GM12878 (cell line): Measurements from ENCODE around the gene LTB4R2. TPM values are rescaled to one million over a fixed set of nuclear protein-coding genes. Genes with fewer than 3 reads are reported as not detected.

Experiments
- ATAC-seq: fragments of 200-7000 bp; cut with Tn5 transposase; 3 replicates; pipeline ENCODE4 v1.9.1; 2020; ENCODE audit warnings: mild to moderate bottlenecking, moderate library complexity
- BruUV-seq: library from RNA; stranded (reverse); fragments of 400-500 nt; replicated peaks from 2 replicates; lab custom pipeline; 2021; lab: Mats Ljungman, UMichigan
- CTCF ChIA-PET: fragments of 300-600 bp; sonication (Branson Sonifier 250); formaldehyde crosslinking; extraction: SDS; loops from one replicate; lab custom pipeline; 2021; ENCODE audit warnings: inconsistent platforms; lab: Yijun Ruan, JAX
- POLR2A ChIA-PET: fragments of 350-600 bp; formaldehyde crosslinking; extraction: SDS; loops from one replicate; lab custom pipeline; 2021; ENCODE audit warnings: inconsistent platforms; lab: Charles Lee
- RAD21 ChIA-PET: fragments of 300-600 bp; sonication (Branson Sonifier 250); formaldehyde crosslinking; loops from one replicate; lab custom pipeline; 2023; ENCODE audit warnings: antibody characterized with exemption; ENCODE audit not compliant: unreplicated experiment; lab: Charles Lee
- SMC1A ChIA-PET: fragments of 300-600 bp; sonication (Branson Sonifier 250); formaldehyde crosslinking; loops from one replicate; lab custom pipeline; 2023; ENCODE audit not compliant: unreplicated experiment, uncharacterized antibody; lab: Charles Lee
- DNase-seq: peaks from one replicate; pipeline ENCODE4 v3.0.0-alpha.2; 2011; ENCODE audit warnings: low read depth, low spot score
- FAIRE-seq: peaks from 3 replicates; lab custom pipeline; 2011; peaks lifted over from hg19 to GRCh38; lab: Jason Lieb, UNC
- H2AFZ ChIP-seq: 2 replicates; pipeline ENCODE4 v1.6.0; 2011; ENCODE audit warnings: low read depth, low read length, control low read depth; ENCODE audit not compliant: control insufficient read depth
- H3K27ac ChIP-seq: 2 replicates; pipeline ENCODE4 v1.5.1; 2011; ENCODE audit warnings: control low read depth; ENCODE audit not compliant: control insufficient read depth, insufficient read depth
- H3K27me3 ChIP-seq, 2 experiments: replicated peaks in 1 of 2; 2 replicates each; pipeline versions ENCODE4 v1.6.0 to v1.6.1; 2011; ENCODE audit warnings: low read length in 1 of 2; ENCODE audit not compliant: control insufficient read depth in 2 of 2, insufficient read depth in 2 of 2
- H3K36me3 ChIP-seq, 2 experiments: 2 replicates each; pipeline ENCODE4 v1.5.1; 2011; ENCODE audit warnings: low read length in 1 of 2; ENCODE audit not compliant: control insufficient read depth in 2 of 2, insufficient read depth in 2 of 2
- H3K4me1 ChIP-seq: 2 replicates; pipeline ENCODE4 v1.6.1; 2011; ENCODE audit warnings: mild to moderate bottlenecking, low read length, moderate library complexity, mixed read lengths; ENCODE audit not compliant: control insufficient read depth, insufficient read depth
- H3K4me2 ChIP-seq: 2 replicates; pipeline ENCODE4 v1.6.0; 2011; ENCODE audit warnings: control low read depth; ENCODE audit not compliant: control insufficient read depth, insufficient read depth
- H3K4me3 ChIP-seq: fragments of 200-600 bp; sonication (generic); 2 replicates; pipeline ENCODE4 v1.5.1; 2016
- H3K79me2 ChIP-seq: 2 replicates; pipeline ENCODE4 v1.6.0; 2011; ENCODE audit warnings: low read length; ENCODE audit not compliant: control insufficient read depth, insufficient read depth
- H3K9ac ChIP-seq: 2 replicates; pipeline ENCODE4 v1.8.0; 2011; ENCODE audit warnings: low read length, control low read depth, mixed read lengths; ENCODE audit not compliant: control insufficient read depth, insufficient read depth
- H3K9me3 ChIP-seq: replicated peaks from 3 replicates; pipeline ENCODE4 v1.5.1; 2011; ENCODE audit warnings: mild to moderate bottlenecking, low read length; ENCODE audit not compliant: control insufficient read depth, insufficient read depth
- H4K20me1 ChIP-seq: 2 replicates; pipeline ENCODE4 v1.6.0; 2011; ENCODE audit not compliant: control insufficient read depth, insufficient read depth
- BCLAF1 ChIP-seq: fragments of 450-650 bp; IDR thresholded peaks from 2 replicates; pipeline ENCODE4 v1.6.1; 2017; ENCODE audit warnings: antibody characterized with exemption, mild to moderate bottlenecking, moderate library complexity
- CEBPZ ChIP-seq: fragments of 150-350 bp; IDR thresholded peaks from 2 replicates; pipeline ENCODE4 v1.6.1; 2016; ENCODE audit warnings: low read depth, low read length
- JUNB ChIP-seq: IDR thresholded peaks from 2 replicates; pipeline ENCODE4 v1.6.1; 2016; ENCODE audit warnings: antibody characterized with exemption, mild to moderate bottlenecking
- KDM1A ChIP-seq: fragments of 200-600 bp; sonication (generic); IDR thresholded peaks from 2 replicates; pipeline ENCODE4 v1.6.1; 2016; ENCODE audit warnings: borderline replicate concordance
- MTA2 ChIP-seq: fragments of 450-650 bp; IDR thresholded peaks from 2 replicates; pipeline ENCODE4 v1.6.1; 2016; ENCODE audit warnings: low read depth, mild to moderate bottlenecking, moderate library complexity
- NBN ChIP-seq: fragments of 450-650 bp; IDR thresholded peaks from 2 replicates; pipeline ENCODE4 v1.6.1; 2016
- ZNF687 ChIP-seq: fragments of 450-650 bp; IDR thresholded peaks from 2 replicates; pipeline ENCODE4 v1.6.1; 2017; ENCODE audit warnings: mild to moderate bottlenecking, moderate library complexity
- WGBS: methylation state at CpG from one replicate; pipeline ENCODE4 v1.1.6; 2016; ENCODE audit warnings: low lambda C conversion rate; ENCODE audit not compliant: insufficient replicate concordance, insufficient coverage; ENCODE audit errors: missing lambda C conversion rate; 5-methylcytosine and 5-hydroxymethylcytosine counted together
- in situ Hi-C: fragments of 300-500 bp; cut with MboI; formaldehyde crosslinking; loops from 9 replicates; pipeline ENCODE4 v1.14.3; 2018; ENCODE audit warnings: mixed read lengths
- intact Hi-C: fragments of 100-400 bp; cut with micrococcal nuclease; formaldehyde crosslinking; loops from one replicate; pipeline ENCODE4 v1.14.2; 2022; ENCODE audit not compliant: unreplicated experiment
- polyA plus RNA-seq, 11 experiments: library from polyadenylated mRNA; depleted of rRNA in 4 of 11; unstranded in 6 of 11; stranded (reverse) in 5 of 11; fragments of >200 nt; fragmentation: Nextera tagmentation in 4 of 11; fragmentation: Illumina TruSeq in 1 of 11; extraction: Ambion mirVana in 4 of 11; extraction: Trizol in 1 of 11; gene quantifications; 1 replicate in 1 of 11; 2 replicates in 10 of 11; pipeline versions ENCODE4 v1.2.1 to v1.2.3, GENCODE V29; 2011 to 2016; ENCODE audit warnings: inconsistent platforms in 2 of 11, missing spikeins in 2 of 11, low read depth in 1 of 11
- total RNA-seq, 4 experiments: library from RNA; depleted of rRNA in 3 of 4; stranded (reverse); fragments of >200 nt in 3 of 4; fragmentation: Illumina TruSeq in 1 of 4; extraction: Trizol in 1 of 4; gene quantifications; 2 replicates each; pipeline versions ENCODE4 v1.2.1 to v1.2.3, GENCODE V29; 2013 to 2021

LTB4R2 gene
- total and polyA plus RNA-seq, 10 of the 15 experiments (the other 5 are each of a cell fraction or from before 2014, with no cell fraction given): 0.06 to 16.0 (median 2.6) TPM

GRCh38 chr14:24261256-24261968 is 48.5 kb upstream of the LTB4R2 start (continued):
- TF ChIP-seq BCLAF1 (no peak), CEBPZ (no peak)

GRCh38 chr14:24261969-24262327 is 48.0 kb upstream of the LTB4R2 start:
- ChIA-PET POLR2A (interaction anchor here (0.7 kb wide), 1 partner anchor 18 kb away, joined by 3 read pairs; no protein-coding TSS in a partner anchor), CTCF (interaction anchor here (0.8 to 2.1 kb wide), 4 partner anchors 9 to 46 kb away, joined by 4 to 10 read pairs (median 4); partner anchors contain the start of genes CIDEB, RABGGTA and TINF2), SMC1A (no interaction called here), RAD21 (interaction anchor here (1.0 kb wide), 1 partner anchor 19 kb away, joined by 6 read pairs; no protein-coding TSS in a partner anchor)
- no peaks in the 10 kb centered on the region for H3K79me2 ChIP-seq
- no peak overlapping the region for H3K9ac ChIP-seq
- in situ Hi-C loops: no loop called here
- H3K9me3 ChIP-seq: no peaks in the 10 kb centered on the region
- H3K36me3 ChIP-seq: peaks cover 0 to 3% of the 10 kb centered on the region in 2 experiments; a peak in 2 of 4 replicates
- BruUV-seq: no TSS peak
- no peaks in the 10 kb centered on the region for H3K4me1 ChIP-seq
- DNase-seq: no peak
- no peak overlapping the region for H3K4me3 ChIP-seq
- intact Hi-C loops: no loop called here
- H4K20me1 ChIP-seq: no peaks in the 10 kb centered on the region
- H3K27ac ChIP-seq: no peak overlapping the region
- WGBS: 91% methylated on average over 18 of the region's 19 CpGs
- ATAC-seq: no peak
- no peak overlapping the region for H3K4me2 ChIP-seq
- FAIRE-seq: no peak
- no peak overlapping the region for H2AFZ ChIP-seq
- H3K27me3 ChIP-seq: no peaks in the 10 kb centered on the region
- no peak for TF ChIP-seq KDM1A
- TF ChIP-seq JUNB: no peak
- no peak for TF ChIP-seq ZNF687
- TF ChIP-seq NBN: no peak
- no peak for TF ChIP-seq MTA2
- no peak for TF ChIP-seq BCLAF1
